HUES6 (cell line): ENCODE data around the gene TSLP.
A peak's percentile ranks its signal among the peaks of the same experiment; 100 is the strongest.

Experiments
- H3K27ac ChIP-seq: 2 replicates; pipeline ENCODE4 v1.7.0; 2013; ENCODE audit warnings: low read depth, mild to moderate bottlenecking, low read length, inconsistent platforms
- H3K27me3 ChIP-seq: 2 replicates; pipeline ENCODE4 v1.6.1; 2013; ENCODE audit warnings: low read length; ENCODE audit not compliant: control insufficient read depth, insufficient read depth
- H3K36me3 ChIP-seq: 2 replicates; pipeline ENCODE4 v1.6.1; 2013; ENCODE audit warnings: low read length; ENCODE audit not compliant: control insufficient read depth, insufficient read depth
- H3K4me1 ChIP-seq: 2 replicates; pipeline ENCODE4 v1.6.1; 2013; ENCODE audit warnings: low read length; ENCODE audit not compliant: control insufficient read depth, insufficient read depth
- H3K4me3 ChIP-seq: 2 replicates; pipeline ENCODE4 v1.5.1; 2013; ENCODE audit warnings: low read depth, low read length
- H3K9ac ChIP-seq: one replicate; pipeline ENCODE4 v1.6.1; 2013; ENCODE audit warnings: mild to moderate bottlenecking, low read length
- H3K9me3 ChIP-seq: 2 replicates; pipeline ENCODE4 v1.6.1; 2013; ENCODE audit warnings: low read depth, low read length; ENCODE audit not compliant: control insufficient read depth, insufficient read depth

TSLP gene

DNA sequence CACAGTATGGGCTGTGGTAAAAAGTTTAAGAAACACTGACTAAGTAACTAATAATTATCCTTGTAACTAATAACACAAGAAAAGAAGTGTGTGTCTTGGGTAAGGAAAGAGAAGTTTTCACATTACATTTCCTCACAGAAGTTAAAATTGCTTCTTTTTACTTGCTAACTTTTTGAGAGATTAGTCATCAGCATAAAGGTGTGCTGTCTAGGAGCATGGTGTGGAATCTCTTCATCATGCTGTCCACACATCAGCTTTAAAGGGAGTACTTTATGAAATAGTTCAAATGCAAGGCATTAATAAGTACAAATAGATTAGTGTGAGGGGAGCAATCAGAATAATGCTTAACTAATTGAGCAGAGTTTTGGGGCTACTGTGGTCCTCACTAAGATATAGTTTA is 50.4 kb downstream of the TSLP start:
- peaks cover 25% of the 10 kb centered on the region for H3K4me1 ChIP-seq
- no peaks in the 10 kb centered on the region for H3K9me3 ChIP-seq
- no peaks in the 10 kb centered on the region for H3K27me3 ChIP-seq
- H3K36me3 ChIP-seq = peaks cover 83% of the 10 kb centered on the region
- no peak overlapping the region for H3K4me3 ChIP-seq
- no peak overlapping the region for H3K9ac ChIP-seq
- 0 out of 2 replicates have a peak overlapping the region, but pooled peaks have one; percentile 23 for H3K27ac ChIP-seq

GRCh38 chr5:111122398-111122797 is 50.9 kb downstream of the TSLP start:
- Histone ChIP-seq H3K27me3 (no peaks in the 10 kb centered on the region), H3K36me3 (peaks cover 87% of the 10 kb centered on the region), H3K27ac (no peak overlapping the region), H3K9ac (no peak overlapping the region), H3K4me3 (no peak overlapping the region), H3K9me3 (no peaks in the 10 kb centered on the region), H3K4me1 (peaks cover 24% of the 10 kb centered on the region)

DNA sequence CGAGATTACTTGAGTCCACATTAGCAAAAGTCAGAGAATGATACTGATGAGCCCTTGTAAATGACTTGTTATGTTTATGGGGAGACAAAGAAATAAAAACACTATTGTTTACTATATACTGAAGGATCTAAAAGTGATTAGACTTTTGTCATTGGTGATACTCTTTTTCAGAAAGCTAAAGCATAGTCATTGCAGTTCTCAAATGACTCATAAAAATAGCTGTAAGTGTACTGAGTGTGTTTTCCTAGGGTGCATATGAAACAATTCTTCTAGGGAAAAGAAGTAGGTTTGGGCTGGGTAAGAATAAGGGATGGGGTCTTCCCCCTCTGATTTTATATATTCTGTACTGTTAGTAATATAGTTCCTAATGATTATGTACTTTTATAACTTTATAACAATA is 53.3 kb downstream of the TSLP start:
- no peak overlapping the region for H3K4me3 ChIP-seq
- no peaks in the 10 kb centered on the region for H3K27me3 ChIP-seq
- peaks cover 75% of the 10 kb centered on the region for H3K36me3 ChIP-seq
- H3K9me3 ChIP-seq = no peaks in the 10 kb centered on the region
- no peak overlapping the region for H3K27ac ChIP-seq
- peaks cover 27% of the 10 kb centered on the region for H3K4me1 ChIP-seq
- H3K9ac ChIP-seq = no peak overlapping the region

DNA sequence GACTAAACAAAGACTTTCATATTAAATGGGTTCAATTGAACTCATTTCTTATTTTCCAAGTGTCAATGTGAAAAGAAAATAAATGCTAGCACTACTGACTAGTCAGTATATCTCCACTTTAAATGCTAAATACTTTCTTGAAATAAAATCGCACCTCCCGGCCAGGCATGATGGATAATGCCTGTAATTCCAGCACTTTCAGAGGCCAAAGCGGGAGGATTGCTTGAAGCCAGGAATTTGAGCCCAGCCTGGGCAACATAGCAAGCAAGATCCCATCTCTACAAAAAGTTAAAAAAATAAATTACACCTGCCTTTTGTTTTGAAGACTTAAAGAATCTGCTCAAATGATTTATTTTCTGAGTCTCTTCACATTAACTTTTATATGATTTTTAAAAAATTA is 55.4 kb downstream of the TSLP start:
- Histone ChIP-seq H3K27me3 (no peaks in the 10 kb centered on the region), H3K9ac (no peak overlapping the region), H3K4me3 (no peak overlapping the region), H3K9me3 (no peaks in the 10 kb centered on the region), H3K27ac (peak overlapping the region; percentile 87), H3K36me3 (peaks cover 54% of the 10 kb centered on the region), H3K4me1 (peaks cover 48% of the 10 kb centered on the region)
